ENCODE measurements around the gene DIPK1C. TPM values are rescaled to one million over a fixed set of nuclear protein-coding genes. Genes with fewer than 3 reads are reported as not detected.

DIPK1C gene
- total and polyA plus RNA-seq, 9 of the 15 experiments (the other 6 are each of a cell fraction or from before 2014, with no cell fraction given), result 0.04 to 0.32 (median 0.15) TPM; not detected in 2

DNA sequence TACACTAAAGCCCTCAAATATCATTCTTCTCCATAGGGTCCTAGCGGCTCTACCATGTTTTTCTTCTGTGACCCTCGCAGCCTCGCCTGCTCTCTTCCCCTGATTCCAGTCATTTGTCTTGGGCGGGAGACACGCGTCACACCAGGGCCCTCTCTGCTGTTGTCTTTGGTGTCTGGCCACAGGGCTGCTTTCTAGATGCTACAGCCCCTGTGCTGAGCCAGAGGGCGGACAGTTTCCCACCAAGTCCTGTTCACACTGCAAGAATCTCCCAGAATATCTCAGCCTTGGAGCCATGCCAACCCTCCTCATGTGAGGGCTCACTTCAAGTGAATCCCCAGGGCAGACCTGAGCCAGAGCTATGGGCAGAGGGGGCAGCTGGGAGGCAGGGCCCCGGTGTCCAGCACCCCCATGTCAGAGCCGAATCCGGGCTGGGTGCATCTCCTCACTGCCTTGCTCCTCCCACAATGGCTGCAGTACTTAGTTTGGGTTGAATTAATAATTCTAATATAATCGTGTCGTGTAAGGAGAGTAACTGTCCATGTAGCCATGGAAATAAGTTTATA lies 42.1 kb downstream of the DIPK1C start:
- H2AFZ ChIP-seq (ENCODE audit: low read depth, low read length), result no peak overlapping the region
- no TSS peak for BruUV-seq (replicated peaks)
- POLR2A ChIA-PET, result no interaction called here
- no peak for FAIRE-seq
- intact Hi-C loops (cut with micrococcal nuclease), result no loop called here
- no peak overlapping the region for H3K27ac ChIP-seq (ENCODE audit: extremely low read depth, low read depth, low read length)
- no peak overlapping the region for H3K4me2 ChIP-seq (ENCODE audit: insufficient read depth, low read length)
- H3K36me3 ChIP-seq (ENCODE audit: control insufficient read depth, insufficient read depth, low read length), result no peaks in the 10 kb centered on the region
- no peaks in the 10 kb centered on the region for H3K9me3 ChIP-seq (replicated peaks; ENCODE audit: control insufficient read depth, insufficient read depth, low read depth, low read length)
- no peaks in the 10 kb centered on the region for H3K4me1 ChIP-seq (replicated peaks in 1 of 2; ENCODE audit: control insufficient read depth in 2 of 2, insufficient read depth in 2 of 2, low read length in 2 of 2)
- H4K20me1 ChIP-seq (replicated peaks; ENCODE audit: control insufficient read depth, insufficient read depth, low read length), result no peaks in the 10 kb centered on the region
- WGBS (ENCODE audit: insufficient coverage, low coverage, missing lambda C conversion rate), result 0% methylated on average over 12 of the region's 12 CpGs
- H3K9ac ChIP-seq (ENCODE audit: insufficient read depth in 1 of 2, low read depth in 2 of 2, low read length in 2 of 2), result no peak overlapping the region
- H3K9me1 ChIP-seq (ENCODE audit: control insufficient read depth, insufficient read depth, low read length), result no peaks in the 10 kb centered on the region
- peaks cover 14 to 66% of the 10 kb centered on the region in 2 experiments; a peak in 4 of 5 replicates for H3K27me3 ChIP-seq (ENCODE audit: control insufficient read depth in 2 of 2, insufficient read depth in 2 of 2, low read length in 2 of 2)
- DNase-seq (ENCODE audit: extremely low read depth in 1 of 4, low spot score in 3 of 4), result no peak
- in situ Hi-C loops (cut with MboI), result no loop called here
- no peak overlapping the region for H3K4me3 ChIP-seq
- no peak for ATAC-seq
- H3K79me2 ChIP-seq (ENCODE audit: control insufficient read depth, insufficient read depth, low read length), result no peaks in the 10 kb centered on the region
- CTCF ChIA-PET (ENCODE audit: low intra/inter-chr PET ratio), result no interaction called here
- no peak for TF ChIP-seq DMBX1 (CRISPR knock-in tag; IDR thresholded peaks at IDR 0.05; ENCODE audit: borderline replicate concordance)
- TF ChIP-seq, protein P1, sequence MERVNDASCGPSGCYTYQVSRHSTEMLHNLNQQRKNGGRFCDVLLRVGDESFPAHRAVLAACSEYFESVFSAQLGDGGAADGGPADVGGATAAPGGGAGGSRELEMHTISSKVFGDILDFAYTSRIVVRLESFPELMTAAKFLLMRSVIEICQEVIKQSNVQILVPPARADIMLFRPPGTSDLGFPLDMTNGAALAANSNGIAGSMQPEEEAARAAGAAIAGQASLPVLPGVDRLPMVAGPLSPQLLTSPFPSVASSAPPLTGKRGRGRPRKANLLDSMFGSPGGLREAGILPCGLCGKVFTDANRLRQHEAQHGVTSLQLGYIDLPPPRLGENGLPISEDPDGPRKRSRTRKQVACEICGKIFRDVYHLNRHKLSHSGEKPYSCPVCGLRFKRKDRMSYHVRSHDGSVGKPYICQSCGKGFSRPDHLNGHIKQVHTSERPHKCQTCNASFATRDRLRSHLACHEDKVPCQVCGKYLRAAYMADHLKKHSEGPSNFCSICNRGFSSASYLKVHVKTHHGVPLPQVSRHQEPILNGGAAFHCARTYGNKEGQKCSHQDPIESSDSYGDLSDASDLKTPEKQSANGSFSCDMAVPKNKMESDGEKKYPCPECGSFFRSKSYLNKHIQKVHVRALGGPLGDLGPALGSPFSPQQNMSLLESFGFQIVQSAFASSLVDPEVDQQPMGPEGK (CRISPR knock-in tag; IDR thresholded peaks at IDR 0.05; ENCODE audit: borderline replicate concordance), result no peak
- TF ChIP-seq NR2F6 (CRISPR knock-in tag; IDR thresholded peaks at IDR 0.05), result no peak
- TF ChIP-seq, protein P2, sequence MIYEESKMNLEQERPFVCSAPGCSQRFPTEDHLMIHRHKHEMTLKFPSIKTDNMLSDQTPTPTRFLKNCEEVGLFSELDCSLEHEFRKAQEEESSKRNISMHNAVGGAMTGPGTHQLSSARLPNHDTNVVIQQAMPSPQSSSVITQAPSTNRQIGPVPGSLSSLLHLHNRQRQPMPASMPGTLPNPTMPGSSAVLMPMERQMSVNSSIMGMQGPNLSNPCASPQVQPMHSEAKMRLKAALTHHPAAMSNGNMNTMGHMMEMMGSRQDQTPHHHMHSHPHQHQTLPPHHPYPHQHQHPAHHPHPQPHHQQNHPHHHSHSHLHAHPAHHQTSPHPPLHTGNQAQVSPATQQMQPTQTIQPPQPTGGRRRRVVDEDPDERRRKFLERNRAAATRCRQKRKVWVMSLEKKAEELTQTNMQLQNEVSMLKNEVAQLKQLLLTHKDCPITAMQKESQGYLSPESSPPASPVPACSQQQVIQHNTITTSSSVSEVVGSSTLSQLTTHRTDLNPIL (CRISPR knock-in tag; IDR thresholded peaks at IDR 0.05), result no peak
- TF ChIP-seq ZNF436 (CRISPR knock-in tag; IDR thresholded peaks at IDR 0.05), result no peak
- no peak for TF ChIP-seq U2AF1 (optimal IDR thresholded peaks at IDR 0.05; ENCODE audit: low read depth, low read length)
- no peak for TF ChIP-seq DPF2 (IDR thresholded peaks at IDR 0.05)
- no peak for TF ChIP-seq KLF13 (tag; IDR thresholded peaks at IDR 0.05; ENCODE audit: borderline replicate concordance, low read depth)
- no peak for TF ChIP-seq PTRF (tag; IDR thresholded peaks at IDR 0.05)
- TF ChIP-seq, protein P3, sequence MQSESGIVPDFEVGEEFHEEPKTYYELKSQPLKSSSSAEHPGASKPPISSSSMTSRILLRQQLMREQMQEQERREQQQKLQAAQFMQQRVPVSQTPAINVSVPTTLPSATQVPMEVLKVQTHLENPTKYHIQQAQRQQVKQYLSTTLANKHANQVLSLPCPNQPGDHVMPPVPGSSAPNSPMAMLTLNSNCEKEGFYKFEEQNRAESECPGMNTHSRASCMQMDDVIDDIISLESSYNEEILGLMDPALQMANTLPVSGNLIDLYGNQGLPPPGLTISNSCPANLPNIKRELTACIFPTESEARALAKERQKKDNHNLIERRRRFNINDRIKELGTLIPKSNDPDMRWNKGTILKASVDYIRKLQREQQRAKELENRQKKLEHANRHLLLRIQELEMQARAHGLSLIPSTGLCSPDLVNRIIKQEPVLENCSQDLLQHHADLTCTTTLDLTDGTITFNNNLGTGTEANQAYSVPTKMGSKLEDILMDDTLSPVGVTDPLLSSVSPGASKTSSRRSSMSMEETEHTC (IDR thresholded peaks at IDR 0.05), result no peak
- TF ChIP-seq, protein P4, sequence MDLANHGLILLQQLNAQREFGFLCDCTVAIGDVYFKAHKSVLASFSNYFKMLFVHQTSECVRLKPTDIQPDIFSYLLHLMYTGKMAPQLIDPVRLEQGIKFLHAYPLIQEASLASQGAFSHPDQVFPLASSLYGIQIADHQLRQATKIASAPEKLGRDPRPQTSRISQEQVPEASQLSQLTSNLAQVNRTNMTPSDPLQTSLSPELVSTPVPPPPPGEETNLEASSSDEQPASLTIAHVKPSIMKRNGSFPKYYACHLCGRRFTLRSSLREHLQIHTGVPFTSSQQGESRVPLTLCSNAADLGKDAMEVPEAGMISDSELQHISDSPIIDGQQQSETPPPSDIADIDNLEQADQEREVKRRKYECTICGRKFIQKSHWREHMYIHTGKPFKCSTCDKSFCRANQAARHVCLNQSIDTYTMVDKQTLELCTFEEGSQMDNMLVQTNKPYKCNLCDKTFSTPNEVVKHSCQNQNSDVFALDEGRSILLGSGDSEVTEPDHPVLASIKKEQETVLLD (IDR thresholded peaks at IDR 0.05), result no peak
- no peak for TF ChIP-seq RAD51 (IDR thresholded peaks at IDR 0.05; ENCODE audit: borderline replicate concordance, low read depth)
- TF ChIP-seq ZNF717 (CRISPR knock-in tag; IDR thresholded peaks at IDR 0.05), result no peak
- TF ChIP-seq ZNF124 (CRISPR knock-in tag; IDR thresholded peaks at IDR 0.05), result no peak
- TF ChIP-seq, protein P5, sequence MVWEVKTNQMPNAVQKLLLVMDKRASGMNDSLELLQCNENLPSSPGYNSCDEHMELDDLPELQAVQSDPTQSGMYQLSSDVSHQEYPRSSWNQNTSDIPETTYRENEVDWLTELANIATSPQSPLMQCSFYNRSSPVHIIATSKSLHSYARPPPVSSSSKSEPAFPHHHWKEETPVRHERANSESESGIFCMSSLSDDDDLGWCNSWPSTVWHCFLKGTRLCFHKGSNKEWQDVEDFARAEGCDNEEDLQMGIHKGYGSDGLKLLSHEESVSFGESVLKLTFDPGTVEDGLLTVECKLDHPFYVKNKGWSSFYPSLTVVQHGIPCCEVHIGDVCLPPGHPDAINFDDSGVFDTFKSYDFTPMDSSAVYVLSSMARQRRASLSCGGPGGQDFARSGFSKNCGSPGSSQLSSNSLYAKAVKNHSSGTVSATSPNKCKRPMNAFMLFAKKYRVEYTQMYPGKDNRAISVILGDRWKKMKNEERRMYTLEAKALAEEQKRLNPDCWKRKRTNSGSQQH (CRISPR knock-in tag; IDR thresholded peaks at IDR 0.05), result no peak
- no peak for TF ChIP-seq KLF10 (CRISPR knock-in tag; IDR thresholded peaks at IDR 0.05)
